ENCODE measurements around the gene RHOBTB3.

DNA sequence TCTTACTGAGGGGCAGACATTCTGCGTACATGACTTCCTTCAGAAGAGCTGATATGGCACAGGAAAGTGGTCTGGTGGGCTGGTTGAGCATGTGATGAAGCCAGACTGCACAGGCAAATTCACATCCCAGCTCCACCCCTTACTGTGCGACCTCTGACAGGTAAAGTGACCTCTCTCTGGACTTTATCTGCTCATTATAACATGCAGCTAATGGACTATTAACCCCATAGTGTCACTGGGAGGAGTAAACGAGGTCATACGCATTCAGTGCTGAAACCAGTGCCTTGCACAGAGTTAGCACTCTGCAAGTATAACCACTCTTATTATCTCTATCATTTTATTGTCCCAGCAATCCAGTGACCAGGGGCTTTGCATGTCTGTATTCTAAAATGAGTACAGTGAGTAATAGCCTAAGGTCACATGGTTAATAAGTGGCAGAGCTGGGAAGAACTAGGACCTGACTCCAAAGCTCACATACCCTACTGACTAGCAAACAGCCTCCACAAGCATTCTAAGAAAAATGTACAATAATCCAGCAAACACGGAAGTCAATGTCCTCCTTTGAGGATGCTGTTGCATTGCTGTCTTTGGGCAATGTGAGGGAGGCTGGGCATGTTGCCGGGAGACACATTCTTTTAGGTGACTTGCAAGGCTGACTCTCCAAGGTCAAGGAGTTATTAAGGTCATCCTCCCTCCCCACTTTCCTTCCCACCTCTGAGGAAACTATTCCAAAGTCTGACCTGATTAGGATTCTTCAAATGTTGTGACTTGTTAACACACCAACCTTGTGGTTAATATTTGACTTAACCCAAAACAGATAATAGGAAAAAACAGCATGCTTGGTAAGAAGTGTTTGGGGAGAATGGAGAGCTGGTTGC lies 72.4 kb downstream of the RHOBTB3 start:
- peak in 1 of 3 donors; percentile 19 for TF ChIP-seq POLR2AphosphoS5 (IDR thresholded peaks at IDR 0.05)
- TF ChIP-seq POLR2A (IDR thresholded peaks at IDR 0.05) = no peak

Data from stomach (tissue), 4 donors.